Measurements from ENCODE around the gene POP4.
"Not testable (repeated sequence)": the region's sequence is repeated elsewhere in the genome, so short reads cannot be mapped to it uniquely, and the experiment has no call there.

The POP4 gene

GRCh38 chr19:29605653-29606419 is at the start of gene POP4:
Gene POP4 (plus strand): TSS chr19:29606283. CDS start chr19:29606319, 36 bp downstream.
- peak; percentile 81 for DNase-seq (ENCODE audit: low read depth, low spot score)

- not testable (repeated sequence) for DNase-seq (ENCODE audit: low read depth, low spot score)
Measured at GRCh38 chr19:29559110-29559509, 47.0 kb upstream of the POP4 start.

GRCh38 chr19:29559743-29560142 is 46.3 kb upstream of the POP4 start:
- DNase-seq (ENCODE audit: low read depth, low spot score): no peak

- no peak for DNase-seq (ENCODE audit: low read depth, low spot score)
Measured at GRCh38 chr19:29560313-29561075, 45.6 kb upstream of the POP4 start.

- DNase-seq (ENCODE audit: low read depth, low spot score): no peak
Measured at GRCh38 chr19:29561601-29562000, 44.5 kb upstream of the POP4 start.

- no peak for DNase-seq (ENCODE audit: low read depth, low spot score)
Measured at GRCh38 chr19:29562299-29563297, 43.5 kb upstream of the POP4 start.

- no peak for DNase-seq (ENCODE audit: low read depth, low spot score)
Measured at GRCh38 chr19:29563486-29564101, 42.5 kb upstream of the POP4 start.

GRCh38 chr19:29564574-29565005 is 41.5 kb upstream of the POP4 start:
- no peak for DNase-seq (ENCODE audit: low read depth, low spot score)

GRCh38 chr19:29565171-29565570 is 40.9 kb upstream of the POP4 start:
- DNase-seq (ENCODE audit: low read depth, low spot score): no peak

GRCh38 chr19:29566496-29567054 is 39.5 kb upstream of the POP4 start:
- no peak for DNase-seq (ENCODE audit: low read depth, low spot score)

- DNase-seq (ENCODE audit: low read depth, low spot score): no peak
Measured at GRCh38 chr19:29567366-29567915, 38.6 kb upstream of the POP4 start.

GRCh38 chr19:29568036-29569025 is 37.8 kb upstream of the POP4 start:
- DNase-seq (ENCODE audit: low read depth, low spot score): no peak

GRCh38 chr19:29569038-29569911 is 36.8 kb upstream of the POP4 start:
- no peak for DNase-seq (ENCODE audit: low read depth, low spot score)

- no peak for DNase-seq (ENCODE audit: low read depth, low spot score)
Measured at GRCh38 chr19:29571181-29571580, 34.9 kb upstream of the POP4 start.

- DNase-seq (ENCODE audit: low read depth, low spot score): no peak
Measured at GRCh38 chr19:29573486-29573885, 32.6 kb upstream of the POP4 start.

GRCh38 chr19:29574510-29574909 is 31.6 kb upstream of the POP4 start:
- no peak for DNase-seq (ENCODE audit: low read depth, low spot score)

GRCh38 chr19:29576046-29576606 is 30.0 kb upstream of the POP4 start:
- no peak for DNase-seq (ENCODE audit: low read depth, low spot score)

Data from iPS DF 19.7 (cell line).